ENCODE results near the gene SPSB3. TPM values are rescaled to one million over a fixed set of nuclear protein-coding genes. Genes with fewer than 3 reads are reported as not detected.

Gene SPSB3
- total RNA-seq, 2 donors from 2014 or later = 25.9 to 27.7 TPM

- intact Hi-C loops (cut with DNase I) = no loop called here
- DNase-seq = no peak
- no peak for ATAC-seq
These were observed 12.7 kb downstream of the SPSB3 start for GRCh38 chr16:1769402-1770300.

DNA sequence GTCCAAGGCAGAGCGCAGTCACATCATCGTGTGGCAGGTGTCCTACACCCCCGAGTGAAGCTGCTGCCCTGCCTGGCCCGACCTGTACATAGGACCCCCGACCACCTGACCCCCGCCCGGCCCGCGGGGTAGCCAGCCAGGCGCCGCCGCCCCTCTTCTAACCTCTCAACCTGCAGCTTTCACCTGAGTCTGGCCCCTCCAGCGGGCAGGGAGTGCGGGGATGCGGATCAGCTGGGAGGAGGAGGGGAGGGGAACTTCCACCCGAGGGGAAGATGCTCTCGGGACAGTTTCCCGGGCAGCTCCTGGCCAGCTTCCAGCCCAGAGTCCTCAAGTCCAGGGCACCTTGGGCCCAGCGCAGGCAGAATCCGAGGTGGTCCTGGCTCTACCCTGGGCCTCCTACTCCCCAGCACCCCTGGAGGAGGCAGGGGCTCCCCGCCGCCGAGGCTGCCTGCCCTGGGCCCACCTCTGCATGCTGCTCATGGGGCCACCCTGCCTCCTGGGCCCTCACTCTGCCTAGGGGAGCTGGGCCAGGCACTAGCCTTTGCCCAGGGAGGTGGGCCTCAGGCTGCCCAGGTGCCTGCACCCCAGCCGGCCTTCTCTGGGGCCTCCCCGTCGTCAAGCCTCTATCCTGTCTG lies 13.5 kb downstream of the SPSB3 start:
- DNase-seq (no peak), ATAC-seq (no peak)
- intact Hi-C loops (cut with DNase I) = no loop called here

DNA sequence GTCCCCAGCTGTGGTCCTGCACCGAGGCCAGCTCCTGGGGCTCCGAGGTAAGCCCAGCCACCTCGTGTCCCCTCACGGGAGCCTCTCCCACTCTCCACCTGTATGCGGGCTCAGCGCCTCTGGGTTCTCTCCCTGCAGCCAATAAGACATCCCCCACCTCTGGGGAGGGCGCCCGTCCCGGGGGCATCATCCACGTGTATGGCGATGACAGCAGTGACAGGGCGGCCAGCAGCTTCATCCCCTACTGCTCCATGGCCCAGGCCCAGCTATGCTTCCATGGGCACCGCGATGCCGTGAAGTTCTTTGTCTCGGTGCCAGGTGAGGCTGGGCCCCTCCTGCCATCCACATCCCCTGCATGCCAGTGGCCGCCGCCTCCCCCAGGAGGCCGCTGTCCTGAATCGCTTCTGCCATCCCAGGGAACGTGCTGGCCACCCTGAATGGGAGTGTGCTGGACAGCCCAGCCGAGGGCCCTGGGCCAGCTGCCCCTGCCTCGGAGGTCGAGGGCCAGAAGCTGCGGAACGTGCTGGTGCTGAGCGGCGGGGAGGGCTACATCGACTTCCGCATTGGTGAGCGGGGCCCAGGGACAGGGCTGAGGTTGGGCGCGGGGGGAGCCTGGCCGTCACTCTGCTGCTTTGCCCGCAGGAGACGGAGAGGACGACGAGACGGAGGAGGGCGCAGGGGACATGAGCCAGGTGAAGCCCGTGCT lies 14.2 kb downstream of the SPSB3 start:
- intact Hi-C loops (cut with DNase I) = no loop called here
- ATAC-seq (no peak), DNase-seq (no peak)

GRCh38 chr16:1767116-1767994 lies 15.0 kb downstream of the SPSB3 start:
- intact Hi-C loops (cut with DNase I) = no loop called here
- DNase-seq (no peak), ATAC-seq (no peak)

- DNase-seq (no peak), ATAC-seq (no peak)
- intact Hi-C loops (cut with DNase I) = no loop called here
These were observed 15.7 kb downstream of the SPSB3 start for GRCh38 chr16:1766701-1767100.

DNA sequence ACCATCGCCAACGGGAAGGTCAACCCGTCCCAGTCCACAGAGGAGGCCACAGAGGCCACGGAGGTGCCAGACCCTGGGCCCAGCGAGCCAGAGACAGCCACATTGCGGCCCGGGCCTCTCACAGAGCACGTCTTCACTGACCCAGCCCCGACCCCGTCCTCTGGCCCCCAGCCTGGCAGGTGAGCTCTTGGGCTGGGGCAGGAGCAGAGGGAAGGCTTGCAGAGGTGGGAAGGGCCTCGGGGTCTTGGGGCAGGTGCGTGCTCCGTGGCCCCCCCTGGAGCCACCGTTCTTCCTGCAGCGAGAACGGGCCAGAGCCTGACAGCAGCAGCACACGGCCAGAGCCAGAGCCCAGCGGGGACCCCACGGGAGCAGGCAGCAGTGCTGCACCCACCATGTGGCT lies 16.1 kb downstream of the SPSB3 start:
- intact Hi-C loops (cut with DNase I) = no loop called here
- no peak for ATAC-seq
- no peak for DNase-seq

- intact Hi-C loops (cut with DNase I) = no loop called here
- DNase-seq (no peak), ATAC-seq (no peak)
These were observed 16.5 kb downstream of the SPSB3 start for GRCh38 chr16:1765826-1766225.

GRCh38 chr16:1764971-1765370 lies 17.4 kb downstream of the SPSB3 start:
- no peak for DNase-seq

GRCh38 chr16:1763521-1764511 lies 18.6 kb downstream of the SPSB3 start:
- intact Hi-C loops (cut with DNase I) = no loop called here
- ATAC-seq (peak; percentile 2 to 32), DNase-seq (no peak)

More at GRCh38 chr16:1764971-1765370, 17.4 kb downstream of the SPSB3 start:
- intact Hi-C loops (cut with DNase I) = no loop called here
- ATAC-seq = no peak

DNA sequence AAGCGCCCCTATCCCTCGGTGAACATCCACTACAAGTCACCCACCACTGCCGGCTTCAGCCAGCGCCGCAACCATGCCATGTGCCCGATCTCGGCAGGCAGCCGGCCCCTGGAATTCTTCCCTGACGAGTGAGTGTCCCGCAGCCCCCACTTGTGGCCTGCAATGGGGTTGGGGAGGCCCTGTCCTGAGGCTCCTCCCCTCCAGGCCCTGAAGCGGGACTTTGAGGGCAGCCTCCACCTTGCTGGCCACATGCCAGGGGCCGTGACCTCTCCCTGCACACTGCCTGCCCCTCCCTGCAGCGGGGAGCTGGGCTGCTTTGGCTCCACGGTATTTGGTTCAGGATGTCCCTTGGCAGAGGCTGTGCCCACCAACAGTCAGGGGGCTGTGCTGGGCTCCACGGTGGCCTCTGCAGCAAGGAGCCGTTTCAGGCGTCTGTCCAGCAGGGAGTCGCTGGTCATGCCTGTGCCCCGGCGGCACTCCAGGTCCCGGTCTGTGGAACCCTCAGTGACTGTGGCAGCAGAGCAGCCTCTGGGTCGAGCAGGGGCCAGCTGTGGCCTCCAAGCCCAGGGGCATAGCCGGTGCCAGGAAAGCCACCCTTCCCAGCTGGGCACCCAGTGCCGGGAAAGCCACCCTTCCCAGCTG lies 19.4 kb downstream of the SPSB3 start:
- intact Hi-C loops (cut with DNase I) = no loop called here
- DNase-seq = no peak
- ATAC-seq = no peak

DNA sequence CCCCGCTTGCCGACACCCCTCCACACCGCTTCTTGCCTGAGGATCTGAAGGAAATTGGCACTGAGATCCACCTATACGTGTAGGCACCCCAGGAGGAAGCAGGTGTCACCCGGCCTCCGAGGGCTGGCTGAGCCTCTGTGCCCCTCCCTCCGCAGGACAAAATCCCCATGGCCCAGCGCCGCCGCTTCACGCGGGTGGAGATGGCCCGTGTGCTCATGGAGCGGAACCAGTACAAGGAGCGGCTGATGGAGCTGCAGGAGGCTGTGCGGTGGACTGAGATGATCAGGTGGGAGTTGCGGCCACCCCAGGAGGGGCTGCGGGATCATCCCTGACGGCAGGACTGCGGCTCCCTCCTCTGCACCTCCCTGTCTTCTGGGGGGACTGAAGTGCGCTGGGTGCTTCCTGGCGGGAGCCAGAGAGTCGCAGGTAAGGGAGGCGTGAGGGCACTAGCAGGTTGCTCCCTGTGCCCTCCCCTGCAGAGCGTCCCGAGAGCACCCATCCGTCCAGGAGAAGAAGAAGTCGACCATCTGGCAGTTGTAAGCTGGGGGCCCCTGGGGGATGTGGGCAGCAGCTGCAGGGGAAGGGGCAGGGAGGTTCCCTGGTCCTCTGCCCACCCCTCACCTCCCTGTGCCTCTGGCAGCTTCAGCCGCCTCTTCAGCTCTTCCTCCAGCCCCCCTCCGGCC lies 20.0 kb downstream of the SPSB3 start:
- no peak for DNase-seq
- no peak for ATAC-seq
- intact Hi-C loops (cut with DNase I) = no loop called here

DNA sequence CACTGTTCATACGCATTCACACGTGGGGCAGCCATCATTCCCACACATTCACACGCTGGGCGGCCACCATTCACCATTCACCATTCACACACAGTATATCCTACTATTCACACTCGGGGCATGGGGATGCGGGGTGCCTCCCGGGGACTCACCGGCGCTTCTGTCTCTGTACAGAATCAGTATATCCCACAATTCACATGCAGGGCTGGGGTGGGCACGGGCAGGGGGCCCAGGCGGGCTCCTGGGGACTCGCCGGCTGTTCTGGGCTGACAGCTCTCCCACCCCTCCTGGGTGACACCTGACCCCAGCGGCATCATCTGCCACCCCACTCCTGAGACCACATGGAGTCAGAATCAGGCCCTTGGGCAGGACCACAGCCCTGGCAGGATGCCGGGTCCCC lies 20.6 kb downstream of the SPSB3 start:
- no peak for DNase-seq
- no peak for ATAC-seq
- intact Hi-C loops (cut with DNase I) = no loop called here

DNA sequence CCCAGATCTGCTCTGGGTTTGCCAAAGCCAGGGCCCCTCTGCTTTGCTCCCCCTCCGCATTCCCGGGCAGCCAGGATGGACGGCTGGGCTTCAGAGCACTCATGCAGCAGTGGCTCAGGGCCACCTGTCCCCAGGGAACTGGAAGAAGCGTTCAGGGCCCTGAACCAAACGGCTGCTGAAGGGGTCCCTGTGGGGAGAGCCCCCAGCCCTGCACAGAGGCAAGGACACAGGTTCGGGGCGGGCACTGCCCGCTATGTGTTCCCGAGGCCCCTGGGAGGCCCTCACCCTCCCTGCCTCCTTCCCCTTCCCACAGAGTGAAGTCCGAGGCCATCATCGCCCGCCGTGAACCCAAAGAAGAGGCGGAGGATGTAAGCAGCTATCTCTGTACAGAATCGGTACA lies 21.5 kb downstream of the SPSB3 start:
- intact Hi-C loops (cut with DNase I) = no loop called here
- ATAC-seq = no peak
- no peak for DNase-seq

DNA sequence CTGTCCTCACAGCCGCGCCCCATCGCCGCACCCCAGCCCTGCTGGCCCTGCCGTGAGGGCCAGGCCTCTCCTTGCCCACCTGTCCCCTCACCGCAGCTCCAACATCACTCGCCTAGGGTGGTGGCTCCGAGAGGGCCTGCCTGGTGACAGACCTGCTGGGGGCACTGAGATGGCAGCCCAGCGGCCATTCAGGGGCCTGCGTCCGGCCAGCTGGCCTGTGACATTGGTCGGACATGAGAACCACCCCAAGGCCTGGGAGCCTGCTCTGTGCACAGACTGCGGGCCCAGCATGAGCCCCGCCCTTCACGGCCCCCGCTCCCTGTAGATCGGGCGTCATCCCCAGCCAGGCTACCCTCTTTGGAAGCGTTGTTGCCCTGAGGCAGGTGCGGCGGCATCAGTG lies 22.9 kb downstream of the SPSB3 start:
- ATAC-seq = no peak
- DNase-seq = no peak
- intact Hi-C loops (cut with DNase I) = no loop called here

GRCh38 chr16:1758923-1759322 lies 23.4 kb downstream of the SPSB3 start:
- no peak for ATAC-seq
- intact Hi-C loops (cut with DNase I) = no loop called here

DNA sequence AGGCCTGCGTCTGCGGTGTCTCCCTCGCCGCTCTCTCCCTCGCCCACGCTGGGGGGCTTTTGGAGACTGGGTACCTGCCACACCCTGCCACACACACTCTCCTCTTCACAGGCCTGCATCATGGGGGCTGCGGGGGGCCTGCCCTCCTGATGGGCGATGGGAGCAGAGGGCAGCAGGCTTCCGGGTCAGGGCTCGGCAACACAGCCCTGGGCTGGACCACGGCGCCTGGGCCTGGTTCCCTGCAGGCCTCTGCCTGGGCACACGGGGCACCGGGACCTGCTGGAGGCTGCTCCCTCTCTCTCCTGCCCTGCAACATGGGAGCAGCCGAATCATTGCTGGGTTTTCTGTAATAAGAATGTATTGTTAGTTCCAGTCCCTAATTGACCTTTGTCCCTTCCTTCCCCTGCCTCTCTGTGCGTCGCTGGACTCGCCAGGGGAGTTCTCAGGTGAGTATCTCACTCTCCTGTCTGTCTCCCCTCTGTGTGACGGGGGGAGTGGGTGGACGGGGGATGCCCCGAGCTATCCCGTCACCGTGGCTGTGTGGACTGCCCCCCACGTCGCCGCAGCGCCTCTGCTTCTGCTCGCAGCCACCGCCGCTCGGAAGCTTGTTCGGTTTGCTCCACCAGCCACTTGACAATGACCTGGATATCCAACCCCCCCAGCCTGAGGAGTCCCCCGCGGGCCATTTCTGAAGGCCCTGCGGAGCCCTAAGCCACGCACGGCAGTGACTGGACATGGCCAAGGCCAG lies 24.5 kb downstream of the SPSB3 start:
- ATAC-seq (no peak), DNase-seq (no peak)
- intact Hi-C loops (cut with DNase I) = no loop called here

More at GRCh38 chr16:1758923-1759322, 23.4 kb downstream of the SPSB3 start:
- no peak for DNase-seq

Data from left cardiac atrium (tissue), 4 donors.